Inferior parietal cortex (tissue), 1 donor: ENCODE results near the gene ITPR2.

ENCODE experiments used
- DNase-seq: peaks from one replicate; pipeline ENCODE4 v3.0.0-alpha.2; 2016; ENCODE audit errors: extremely low spot score

Gene ITPR2

DNA sequence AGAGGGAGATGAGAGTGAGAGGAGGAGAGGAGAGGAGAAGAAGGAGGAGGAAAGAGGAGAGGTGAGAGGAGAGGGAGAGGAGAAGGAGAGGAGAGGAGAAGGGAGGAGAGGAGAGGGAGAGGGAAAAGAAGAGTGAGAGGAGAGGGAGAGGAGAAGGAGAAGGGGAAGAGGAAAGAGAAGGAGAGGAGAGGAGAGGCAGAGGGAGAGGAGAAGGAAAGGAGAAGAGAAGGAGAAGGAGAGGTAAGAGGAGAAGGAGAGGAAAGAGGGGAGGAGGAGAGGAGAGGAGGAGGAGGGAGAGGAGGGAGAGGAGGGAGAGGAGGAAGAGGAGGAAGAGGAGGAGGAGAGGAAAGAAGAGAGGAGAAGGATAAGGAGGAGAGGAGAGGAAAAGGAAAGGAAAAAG is 266.8 kb downstream of the ITPR2 start:
- no peak for DNase-seq

DNA sequence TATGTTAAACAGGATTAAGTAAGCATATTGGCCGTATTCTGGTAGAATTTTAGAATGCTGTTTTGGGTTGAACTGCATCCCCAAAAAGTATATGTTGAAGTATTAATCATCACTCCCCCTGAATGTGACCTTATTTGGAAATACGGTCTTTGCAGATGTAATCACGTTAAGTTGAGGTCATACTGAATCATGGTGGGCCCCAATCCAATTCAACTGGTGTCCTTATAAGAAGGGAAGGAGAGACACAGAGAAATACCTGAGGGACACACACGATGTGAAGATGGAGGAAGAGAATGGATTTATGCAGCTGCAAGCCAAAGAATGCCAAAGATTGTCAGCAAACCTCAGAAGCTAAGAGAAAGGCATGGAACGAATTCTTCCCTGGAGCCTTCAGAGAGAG is 268.6 kb downstream of the ITPR2 start:
- DNase-seq = no peak

DNA sequence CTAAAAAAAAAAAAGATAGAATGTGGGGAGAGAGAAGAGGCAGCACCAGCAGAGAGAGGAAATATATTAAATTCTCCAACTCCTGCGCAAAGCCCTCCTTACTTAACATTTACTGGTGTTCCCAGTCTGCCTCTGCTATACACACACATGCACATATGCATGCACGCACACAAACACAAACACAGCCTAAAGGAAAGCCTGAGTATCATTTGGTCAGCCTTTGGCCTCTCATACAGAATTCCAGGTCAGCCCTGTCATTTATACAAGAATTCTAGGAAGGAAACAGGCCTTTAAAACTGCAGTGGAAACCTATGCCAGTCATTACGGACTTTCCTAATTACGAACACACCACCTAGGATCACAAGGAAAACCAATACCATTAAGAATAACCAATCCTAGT is 269.4 kb downstream of the ITPR2 start:
- no peak for DNase-seq

DNA sequence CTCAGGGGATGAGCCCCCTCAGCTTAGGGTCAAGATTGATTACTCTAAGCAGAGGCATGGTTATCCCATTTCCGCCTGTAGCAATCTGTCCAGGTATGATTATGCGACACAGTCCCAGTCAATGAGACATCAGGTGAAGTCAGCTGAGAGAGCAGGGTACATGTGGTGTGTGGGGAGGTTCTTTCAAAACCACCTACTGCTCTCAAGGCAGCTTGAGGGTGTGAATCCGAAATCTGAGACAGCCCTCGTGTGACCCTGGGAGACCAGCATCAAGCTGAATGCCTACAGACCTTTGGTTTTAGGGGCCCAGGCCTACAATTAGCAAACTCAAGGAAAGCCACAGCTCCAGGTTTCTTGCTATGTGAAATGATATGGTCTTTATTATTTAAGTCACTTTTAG is 275.7 kb downstream of the ITPR2 start:
- no peak for DNase-seq

DNA sequence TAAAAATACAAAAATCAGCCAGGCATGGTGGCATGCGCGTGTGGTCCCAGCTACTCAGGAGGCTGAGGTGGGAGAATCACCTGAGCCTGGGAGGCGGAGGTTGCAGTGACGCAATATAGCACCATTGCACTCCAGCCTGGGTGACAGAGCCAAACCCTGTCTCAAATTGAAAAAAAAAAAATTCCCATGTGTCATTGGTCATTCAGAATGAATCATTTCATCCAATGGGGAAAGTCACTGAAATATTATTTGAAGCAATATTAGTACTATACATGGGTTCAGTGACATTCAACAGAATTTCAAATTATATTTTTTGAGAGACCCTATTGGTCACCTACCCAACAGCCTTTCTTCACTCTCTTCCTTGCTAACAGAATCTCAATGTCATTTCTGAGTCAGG is 276.1 kb downstream of the ITPR2 start:
- no peak for DNase-seq

GRCh38 chr12:26555139-26555538 is 277.9 kb downstream of the ITPR2 start:
- no peak for DNase-seq

DNA sequence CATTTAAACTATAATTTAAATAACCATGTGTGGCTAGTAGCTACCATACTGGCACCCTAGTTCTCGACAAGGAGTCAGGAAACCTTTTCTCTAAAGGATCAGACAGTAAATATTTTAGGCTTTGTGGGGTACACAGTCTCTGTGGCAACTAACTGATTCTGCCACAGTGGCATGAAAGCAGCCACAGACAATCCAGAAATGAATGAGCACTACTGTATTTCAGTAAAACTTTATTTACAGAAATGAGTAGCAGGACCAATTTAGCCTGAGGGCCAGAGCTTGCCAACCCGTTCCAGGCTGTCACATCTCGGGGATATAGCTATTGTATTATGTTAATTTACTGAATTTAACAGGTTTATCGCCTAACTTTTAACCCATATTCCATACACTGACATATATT is 278.7 kb downstream of the ITPR2 start:
- DNase-seq = no peak

DNA sequence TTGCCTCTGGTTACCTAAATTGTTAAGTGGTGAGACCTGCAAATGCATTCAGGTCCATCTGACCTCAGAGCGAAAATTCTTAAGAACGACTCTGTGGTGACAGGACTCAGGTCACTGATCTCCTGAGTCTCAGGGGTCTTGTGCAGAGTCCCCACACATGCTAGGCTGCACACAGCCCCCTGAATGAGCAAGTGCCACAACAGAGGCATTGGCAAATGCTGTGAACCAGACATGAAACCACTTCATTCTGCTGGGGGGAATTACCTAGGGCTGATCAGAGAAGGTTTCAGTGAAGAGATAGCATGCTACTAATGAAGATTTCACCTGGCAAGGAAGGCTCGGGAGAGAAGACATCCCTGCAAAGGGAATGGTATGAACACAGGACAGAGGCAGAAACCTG is 281.6 kb downstream of the ITPR2 start:
- DNase-seq = no peak

DNA sequence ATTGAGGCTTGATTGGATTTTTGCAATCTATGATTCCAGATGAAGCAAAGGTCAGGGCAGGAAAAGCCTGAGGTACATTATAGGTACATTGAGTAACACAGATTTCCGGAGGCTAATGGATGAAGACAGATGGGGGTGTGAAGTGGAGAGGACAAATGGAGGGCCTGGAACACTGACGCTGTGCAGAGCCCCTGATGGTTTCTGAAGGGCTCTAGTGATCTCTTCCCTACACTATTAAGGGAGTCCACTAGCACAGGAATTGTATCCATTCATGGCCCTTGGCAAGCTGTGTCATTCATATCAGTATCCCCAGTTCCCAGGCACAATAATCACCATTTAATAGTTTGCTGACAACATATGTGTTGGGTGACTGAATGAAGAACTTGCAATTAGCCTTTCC is 284.8 kb downstream of the ITPR2 start:
- no peak for DNase-seq

DNA sequence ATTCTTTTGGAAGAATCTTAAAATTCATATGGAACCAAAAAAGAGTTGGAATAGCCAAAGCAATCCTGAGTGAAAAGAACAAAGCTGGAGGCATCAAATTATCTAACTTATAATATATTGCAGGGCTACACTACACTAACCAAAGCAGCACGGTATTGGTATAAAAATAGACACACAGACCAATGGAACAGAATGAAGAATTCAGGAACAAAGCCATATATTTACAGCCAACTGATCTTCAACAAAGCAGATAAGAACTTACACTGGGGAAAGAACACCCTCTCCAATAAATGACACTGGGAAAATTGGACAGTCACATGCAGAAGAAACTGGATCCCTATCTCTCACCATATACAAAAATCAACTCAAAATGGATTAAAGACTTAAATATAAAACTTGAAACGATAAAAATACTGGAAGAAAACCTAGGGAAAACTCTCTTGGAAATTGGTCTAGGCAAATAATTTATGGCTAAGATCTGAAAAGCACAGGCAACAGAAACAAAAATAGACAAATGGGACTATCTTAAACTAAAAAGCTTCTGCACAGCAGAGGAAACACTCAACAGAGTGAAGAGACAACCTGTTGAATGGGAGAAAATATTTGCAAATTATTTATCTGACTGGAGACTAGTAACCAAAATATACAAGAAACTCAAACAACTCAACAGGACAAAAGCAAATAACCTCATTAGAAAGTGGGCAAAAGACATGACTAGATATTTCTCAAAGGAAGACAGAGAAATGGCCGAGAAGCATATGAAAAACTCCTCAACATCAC is 286.3 kb downstream of the ITPR2 start:
- DNase-seq = no peak

GRCh38 chr12:26539131-26539530 is 293.9 kb downstream of the ITPR2 start:
- no peak for DNase-seq

DNA sequence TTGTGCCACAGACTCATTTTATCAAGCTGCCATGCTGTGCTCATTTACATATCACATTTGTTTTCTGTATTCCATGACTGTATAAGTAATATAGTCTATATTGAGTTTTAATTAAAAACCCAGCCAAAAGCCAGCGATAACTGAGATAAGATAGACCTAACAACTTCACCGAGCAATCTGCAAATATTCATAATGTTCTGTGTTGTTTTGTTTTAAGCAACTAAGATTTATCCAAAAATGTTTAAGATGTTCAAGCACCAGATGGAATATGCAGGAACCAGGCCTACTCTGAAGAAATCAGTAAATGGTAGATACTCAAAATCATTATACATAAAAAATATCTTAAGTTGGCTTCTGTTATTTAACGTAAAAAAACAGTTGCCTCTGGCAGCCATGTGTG is 295.3 kb downstream of the ITPR2 start:
- DNase-seq = no peak

- DNase-seq = no peak
Measured at GRCh38 chr12:26537126-26537525, 295.9 kb downstream of the ITPR2 start.

DNA sequence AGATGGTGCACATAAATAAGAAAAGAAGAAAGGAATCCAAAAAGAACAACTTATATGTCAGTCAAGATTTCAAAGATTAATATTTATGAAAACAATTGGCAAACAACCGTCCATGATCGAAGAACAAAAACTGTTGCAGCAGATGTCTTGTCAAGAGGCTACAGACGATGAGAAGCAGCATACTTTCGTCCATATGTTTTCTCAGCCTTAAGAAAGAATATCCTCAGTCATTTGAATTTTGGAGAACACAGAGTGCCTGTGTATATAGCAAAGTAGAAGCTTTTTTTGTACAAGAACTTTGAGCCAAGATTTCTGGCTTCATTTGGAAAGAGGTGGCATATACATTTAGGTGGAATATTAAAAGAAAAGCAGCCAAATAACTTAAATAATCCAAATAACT is 297.2 kb downstream of the ITPR2 start:
- peak; percentile 48 for DNase-seq

DNA sequence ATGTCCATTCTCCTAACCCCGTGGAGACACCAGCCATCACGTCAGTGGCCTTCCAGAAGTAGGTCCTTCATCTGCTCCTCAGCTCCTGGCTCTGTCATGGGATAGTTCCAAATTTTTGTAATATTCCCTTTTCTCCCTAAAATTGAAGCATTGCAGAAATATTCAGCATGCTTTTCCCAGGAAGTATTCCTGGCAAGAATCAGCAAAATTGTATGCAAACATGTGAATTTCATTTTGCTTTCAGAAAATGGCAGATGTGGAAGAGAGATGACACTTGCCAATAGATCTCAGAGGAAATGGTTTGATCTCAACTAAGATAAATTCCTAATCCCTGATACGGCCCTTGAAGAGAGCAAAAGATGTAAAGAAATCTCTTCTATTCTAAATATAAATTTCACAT is 298.9 kb downstream of the ITPR2 start:
- DNase-seq = no peak

GRCh38 chr12:26533211-26533610 is 299.8 kb downstream of the ITPR2 start:
- no peak for DNase-seq

DNA sequence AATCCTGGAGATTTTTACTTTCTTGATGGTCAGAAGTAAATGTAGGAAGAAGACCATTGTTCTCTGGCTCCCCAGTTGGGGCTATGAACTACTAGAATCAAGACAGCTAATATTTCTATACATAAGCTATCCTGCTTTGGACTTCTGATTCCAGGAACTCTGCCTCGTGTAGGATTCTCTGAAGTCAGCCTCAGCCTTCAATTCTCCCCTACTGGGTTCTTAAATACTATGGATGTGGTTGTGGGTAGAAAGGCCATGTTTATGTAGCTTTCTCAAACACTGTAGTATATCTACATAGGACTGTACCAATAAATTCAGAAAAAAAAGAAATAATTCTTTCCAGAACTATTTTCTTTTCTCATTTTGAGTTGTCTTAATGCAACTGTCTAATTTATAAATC is 302.5 kb downstream of the ITPR2 start:
- DNase-seq = no peak

- no peak for DNase-seq
Measured at GRCh38 chr12:26528943-26529342, 304.1 kb downstream of the ITPR2 start.

DNA sequence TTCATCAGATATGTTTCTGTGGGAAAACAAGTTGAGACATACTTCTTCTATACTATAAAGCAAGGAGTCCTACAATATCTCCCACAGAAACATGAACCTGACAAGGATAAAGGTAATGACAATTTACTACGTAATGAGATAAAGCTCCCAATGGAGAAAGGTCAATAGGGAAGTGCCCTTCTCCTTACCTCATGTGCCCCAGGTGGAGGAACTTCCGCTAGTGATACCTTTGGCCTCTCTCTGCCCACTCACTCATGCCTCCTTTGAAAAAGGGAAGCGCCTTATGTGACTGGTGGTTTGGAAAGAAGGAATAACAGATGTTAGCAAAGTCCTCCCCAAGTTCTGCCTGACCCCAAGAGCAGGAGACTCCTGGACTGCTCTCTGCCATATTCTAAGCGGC is 305.3 kb downstream of the ITPR2 start:
- no peak for DNase-seq

GRCh38 chr12:26524862-26525465 is 308.0 kb downstream of the ITPR2 start:
- DNase-seq = no peak

DNA sequence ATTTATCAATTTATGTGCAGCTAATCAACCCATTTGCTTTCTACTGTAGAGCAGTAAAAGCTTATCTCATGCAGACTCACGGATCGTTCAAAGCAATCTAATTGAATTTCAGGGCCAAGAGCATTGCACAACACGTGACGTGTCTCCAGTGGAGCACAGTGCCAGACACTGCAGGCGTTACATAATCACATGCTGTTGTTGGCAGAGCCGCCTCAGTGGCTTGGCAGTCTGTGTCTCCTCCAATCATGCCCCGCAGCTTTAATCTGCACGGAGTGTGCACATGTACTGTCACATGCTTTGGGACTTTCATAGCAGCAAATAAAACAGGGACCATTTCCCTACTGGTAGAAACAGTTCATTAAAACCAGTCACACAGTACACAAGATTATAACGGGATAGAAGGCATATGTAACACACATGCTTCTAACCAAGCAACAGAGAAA is 309.3 kb downstream of the ITPR2 start:
- peak; percentile 95 for DNase-seq

DNA sequence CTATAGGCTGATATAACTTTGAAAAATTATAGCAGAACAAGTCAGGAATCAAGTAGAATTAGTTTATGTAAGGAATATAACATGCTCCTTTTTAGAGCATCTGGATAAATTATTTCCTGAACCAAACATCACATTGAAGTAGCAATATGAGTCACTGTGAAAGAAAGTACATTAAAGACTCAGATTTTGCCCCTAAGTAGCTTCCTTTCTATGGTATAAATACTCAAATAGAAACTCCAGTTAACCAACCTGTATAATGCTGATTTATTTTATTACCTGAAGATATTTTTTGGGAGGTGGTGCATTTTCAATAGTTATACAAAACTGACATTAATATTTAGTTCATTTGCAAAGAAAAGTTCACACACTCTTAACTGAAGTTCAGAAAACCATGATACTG is 312.1 kb downstream of the ITPR2 start:
- DNase-seq = no peak

- DNase-seq = no peak
Measured at GRCh38 chr12:26520109-26520508, 312.9 kb downstream of the ITPR2 start.

GRCh38 chr12:26519462-26519861 is 313.5 kb downstream of the ITPR2 start:
- DNase-seq = no peak
